Measurements from ENCODE around the gene SLAMF9.

DNA sequence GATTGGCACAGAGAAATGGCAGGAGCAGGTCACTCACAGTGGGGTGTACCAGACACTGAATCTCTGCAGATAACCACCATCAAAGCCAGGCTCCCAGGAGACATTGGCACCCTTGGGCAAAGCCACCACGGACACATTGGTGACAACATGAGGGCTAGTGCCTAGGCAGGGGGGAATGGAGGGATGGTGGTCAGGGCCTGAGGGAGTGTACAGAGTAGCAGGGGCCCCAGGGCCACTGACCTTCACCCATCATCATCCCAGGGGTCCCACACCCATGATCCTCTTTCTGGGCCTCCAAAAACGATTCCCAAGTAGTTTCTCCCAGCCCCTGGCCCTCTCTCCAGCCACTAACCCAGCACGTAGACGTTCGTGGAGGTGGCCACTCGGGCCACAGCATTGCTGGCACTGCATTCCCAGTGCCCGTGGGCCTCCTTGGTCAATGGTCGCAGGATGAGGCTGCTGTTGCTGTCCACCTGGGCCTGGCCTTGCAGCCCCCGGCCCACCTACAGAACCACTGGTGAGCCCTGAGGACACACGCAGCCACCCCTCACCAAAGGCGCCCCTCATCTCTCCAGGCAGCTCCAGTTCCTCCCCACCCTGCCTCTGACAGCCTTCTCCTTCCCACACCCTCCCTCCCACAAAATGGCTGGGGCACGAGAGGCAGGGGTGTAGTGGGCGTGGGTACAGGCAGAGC, 22.8 kb downstream of the SLAMF9 start:
- no peak for TF ChIP-seq EZH2 (optimal IDR thresholded peaks at IDR 0.05; ENCODE audit: low read depth, low read length)
- TF ChIP-seq, protein P1, sequence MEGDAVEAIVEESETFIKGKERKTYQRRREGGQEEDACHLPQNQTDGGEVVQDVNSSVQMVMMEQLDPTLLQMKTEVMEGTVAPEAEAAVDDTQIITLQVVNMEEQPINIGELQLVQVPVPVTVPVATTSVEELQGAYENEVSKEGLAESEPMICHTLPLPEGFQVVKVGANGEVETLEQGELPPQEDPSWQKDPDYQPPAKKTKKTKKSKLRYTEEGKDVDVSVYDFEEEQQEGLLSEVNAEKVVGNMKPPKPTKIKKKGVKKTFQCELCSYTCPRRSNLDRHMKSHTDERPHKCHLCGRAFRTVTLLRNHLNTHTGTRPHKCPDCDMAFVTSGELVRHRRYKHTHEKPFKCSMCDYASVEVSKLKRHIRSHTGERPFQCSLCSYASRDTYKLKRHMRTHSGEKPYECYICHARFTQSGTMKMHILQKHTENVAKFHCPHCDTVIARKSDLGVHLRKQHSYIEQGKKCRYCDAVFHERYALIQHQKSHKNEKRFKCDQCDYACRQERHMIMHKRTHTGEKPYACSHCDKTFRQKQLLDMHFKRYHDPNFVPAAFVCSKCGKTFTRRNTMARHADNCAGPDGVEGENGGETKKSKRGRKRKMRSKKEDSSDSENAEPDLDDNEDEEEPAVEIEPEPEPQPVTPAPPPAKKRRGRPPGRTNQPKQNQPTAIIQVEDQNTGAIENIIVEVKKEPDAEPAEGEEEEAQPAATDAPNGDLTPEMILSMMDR (IDR thresholded peaks at IDR 0.05; ENCODE audit: low read length): no peak

Data from MM.1S (cell line).